IMR-90 (cell line): ENCODE results near the gene LAMA2. TPM values are rescaled to one million over a fixed set of nuclear protein-coding genes. Genes with fewer than 3 reads are reported as not detected.

Experiments used
- ATAC-seq: fragments of 200-7000 bp; cut with Tn5 transposase; 2 replicates; pipeline ENCODE4 v1.9.1; 2020; ENCODE audit warnings: low read depth, mild to moderate bottlenecking, moderate library complexity
- BruUV-seq: library from RNA; stranded (reverse); fragments of 400-500 nt; replicated peaks from 2 replicates; lab custom pipeline; 2021; lab: Mats Ljungman, UMichigan
- CTCF ChIA-PET: fragments of 300-600 bp; formaldehyde crosslinking; extraction: SDS; loops from one replicate; lab custom pipeline; 2021; ENCODE audit warnings: antibody characterized with exemption; lab: Yijun Ruan, JAX
- POLR2A ChIA-PET: fragments of 300-600 bp; sonication (Branson Sonifier 250); formaldehyde crosslinking; loops from one replicate; lab custom pipeline; 2022; ENCODE audit warnings: antibody characterized with exemption; ENCODE audit not compliant: unreplicated experiment; lab: Charles Lee
- DNase-seq: peaks from one replicate; pipeline ENCODE4 v3.0.0; 2013
- H2AFZ ChIP-seq: replicated peaks from 2 replicates; pipeline ENCODE3; 2013; ENCODE audit warnings: low read length, mild to moderate bottlenecking; ENCODE audit not compliant: poor library complexity
- H2AK5ac ChIP-seq: 2 replicates; pipeline ENCODE4 v1.6.1; 2013; ENCODE audit warnings: low read depth, low read length, inconsistent platforms
- H2AK9ac ChIP-seq: replicated peaks from 2 replicates; pipeline ENCODE3; 2013; ENCODE audit warnings: mild to moderate bottlenecking, low read depth, low read length, moderate library complexity; ENCODE audit not compliant: poor library complexity
- H2BK120ac ChIP-seq: 2 replicates; pipeline ENCODE4 v1.6.1; 2013; ENCODE audit warnings: low read depth, low read length, inconsistent platforms
- H2BK15ac ChIP-seq: 3 replicates; pipeline ENCODE4 v1.6.1; 2013; ENCODE audit warnings: low read depth, low read length, inconsistent platforms
- H2BK20ac ChIP-seq: 2 replicates; pipeline ENCODE4 v1.6.1; 2013; ENCODE audit warnings: low read depth, mild to moderate bottlenecking, inconsistent platforms, low read length, moderate library complexity
- H2BK5ac ChIP-seq: 2 replicates; pipeline ENCODE4 v1.6.1; 2013; ENCODE audit warnings: mild to moderate bottlenecking, low read depth, low read length, inconsistent platforms; ENCODE audit not compliant: poor library complexity, severe bottlenecking
- H3K14ac ChIP-seq: replicated peaks from 2 replicates; pipeline ENCODE4 v1.6.1; 2013; ENCODE audit warnings: low read depth, low read length, inconsistent platforms
- H3K18ac ChIP-seq: 2 replicates; pipeline ENCODE4 v1.6.1; 2013; ENCODE audit warnings: low read depth, low read length, control low read depth
- H3K23ac ChIP-seq: 2 replicates; pipeline ENCODE4 v1.6.1; 2013; ENCODE audit warnings: low read depth, low read length, inconsistent platforms
- H3K27ac ChIP-seq: 2 replicates; pipeline ENCODE4 v1.5.1; 2013; ENCODE audit warnings: mild to moderate bottlenecking, control low read depth, low read length; ENCODE audit not compliant: insufficient read depth
- H3K27me3 ChIP-seq: 2 replicates; pipeline ENCODE4 v1.6.1; 2013; ENCODE audit warnings: low read length; ENCODE audit not compliant: control insufficient read depth, insufficient read depth
- H3K36me3 ChIP-seq: 2 replicates; pipeline ENCODE4 v1.6.1; 2013; ENCODE audit warnings: low read length, mixed read lengths; ENCODE audit not compliant: control insufficient read depth, insufficient read depth
- H3K4ac ChIP-seq: 2 replicates; pipeline ENCODE4 v1.6.1; 2013; ENCODE audit warnings: low read depth, low read length, inconsistent platforms
- H3K4me1 ChIP-seq: 2 replicates; pipeline ENCODE4 v1.6.1; 2013; ENCODE audit warnings: low read length, mixed read lengths; ENCODE audit not compliant: control insufficient read depth, insufficient read depth
- H3K4me2 ChIP-seq: 2 replicates; pipeline ENCODE4 v1.6.1; 2013; ENCODE audit warnings: low read depth, mild to moderate bottlenecking, control low read depth, low read length, moderate library complexity
- H3K4me3 ChIP-seq: 2 replicates; pipeline ENCODE4 v1.5.1; 2013; ENCODE audit warnings: low read depth, mild to moderate bottlenecking, control low read depth, low read length, moderate library complexity; ENCODE audit not compliant: insufficient read depth
- H3K56ac ChIP-seq: 2 replicates; pipeline ENCODE4 v1.6.1; 2013; ENCODE audit warnings: low read length, inconsistent platforms; ENCODE audit not compliant: insufficient read depth; ENCODE audit errors: extremely low read depth
- H3K79me1 ChIP-seq, 2 experiments: 2 replicates each; pipeline ENCODE4 v1.6.1; 2013; ENCODE audit warnings: low read length in 2 of 2, inconsistent platforms in 1 of 2, low read depth in 1 of 2
- H3K9ac ChIP-seq: 2 replicates; pipeline ENCODE4 v1.6.1; 2013; ENCODE audit warnings: low read depth, low read length, control low read depth
- H3K9me1 ChIP-seq: 2 replicates; pipeline ENCODE4 v1.6.1; 2013; ENCODE audit warnings: low read length, inconsistent platforms; ENCODE audit not compliant: insufficient read depth
- H3K9me3 ChIP-seq: 2 replicates; pipeline ENCODE4 v1.6.1; 2013; ENCODE audit warnings: low read length; ENCODE audit not compliant: control insufficient read depth, insufficient read depth
- H4K20me1 ChIP-seq: 2 replicates; pipeline ENCODE4 v1.6.1; 2013; ENCODE audit warnings: low read length, inconsistent platforms; ENCODE audit not compliant: insufficient read depth
- H4K5ac ChIP-seq: 2 replicates; pipeline ENCODE4 v1.6.1; 2013; ENCODE audit warnings: mild to moderate bottlenecking, low read depth, low read length, control low read depth
- H4K8ac ChIP-seq, 2 experiments: 2 replicates each; pipeline ENCODE4 v1.6.1; 2013; ENCODE audit warnings: low read depth in 2 of 2, low read length in 2 of 2, control low read depth in 1 of 2, inconsistent platforms in 1 of 2
- H4K91ac ChIP-seq: 2 replicates; pipeline ENCODE4 v1.6.1; 2013; ENCODE audit warnings: low read depth, low read length, inconsistent platforms; ENCODE audit not compliant: insufficient read depth
- MAFK ChIP-seq: IDR thresholded peaks from 2 replicates; pipeline ENCODE4 v1.6.1; 2012; ENCODE audit warnings: low read depth, low read length, improper control_type of control experiment
- RFX5 ChIP-seq: IDR thresholded peaks from 2 replicates; pipeline ENCODE4 v1.8.0; 2012; ENCODE audit warnings: low read depth, mild to moderate bottlenecking, low read length, moderate library complexity
- WGBS, 2 experiments: methylation state at CpG; one replicate each; pipeline versions ENCODE4 v1.1.5 to v1.1.7; 2013; ENCODE audit warnings: missing lambda C conversion rate in 2 of 2; ENCODE audit not compliant: insufficient read length in 1 of 2; ENCODE audit errors: extremely low coverage in 2 of 2; 5-methylcytosine and 5-hydroxymethylcytosine counted together
- dilution Hi-C: fragments of 300-500 bp; cut with HindIII; formaldehyde crosslinking; loops from one replicate; pipeline ENCODE4 v1.14.3; 2018; ENCODE audit warnings: low sequenced_read_pairs; ENCODE audit not compliant: unreplicated experiment
- in situ Hi-C: fragments of 300-500 bp; cut with MboI; formaldehyde crosslinking; loops from 3 replicates; pipeline ENCODE4 v1.14.3; 2019; ENCODE audit warnings: low sequenced_read_pairs, inconsistent platforms, mixed read lengths
- intact Hi-C: fragments of 100-400 bp; cut with micrococcal nuclease; formaldehyde crosslinking; loops from 2 replicates; pipeline ENCODE4 v1.10.0; 2022
- polyA plus RNA-seq, 3 experiments: library from polyadenylated mRNA; depleted of rRNA; stranded (reverse); fragments of >200 nt; gene quantifications; 2 replicates each; pipeline ENCODE4 v1.2.3, GENCODE V29; 2012; ENCODE audit warnings: low replicate concordance in 1 of 3
- total RNA-seq: library from RNA; depleted of rRNA; stranded (reverse); fragments of >200 nt; gene quantifications from 2 replicates; pipeline ENCODE4 v1.2.3, GENCODE V29; 2012

LAMA2 gene
- total and polyA plus RNA-seq, 2 of the 4 experiments (the other 2 are of a cell fraction), result 9.9 to 13.3 TPM

DNA sequence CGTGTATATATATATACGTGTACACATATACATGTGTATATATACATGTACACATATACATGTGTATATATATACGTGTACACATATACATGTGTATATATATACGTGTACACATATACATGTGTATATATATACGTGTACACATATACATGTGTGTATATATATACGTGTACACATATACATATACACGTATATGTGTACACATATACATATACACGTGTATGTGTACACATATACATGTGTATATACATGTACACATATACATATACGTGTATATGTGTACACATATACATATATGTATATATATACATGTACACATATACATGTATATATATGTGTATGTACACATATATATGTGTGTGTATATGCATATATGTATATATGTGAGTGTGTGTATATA, 317.2 kb downstream of the LAMA2 start:
- Histone ChIP-seq H2BK20ac (no peak overlapping the region), H3K23ac (no peak overlapping the region), H3K27me3 (no peaks in the 10 kb centered on the region), H2AFZ (no peak overlapping the region), H4K91ac (no peak overlapping the region), H4K8ac (no peak overlapping the region), H3K4me2 (no peak overlapping the region), H4K20me1 (no peaks in the 10 kb centered on the region), H2AK5ac (no peak overlapping the region), H2BK15ac (no peak overlapping the region), H3K9ac (no peak overlapping the region), H4K5ac (no peak overlapping the region), H3K4me3 (no peak overlapping the region), H2AK9ac (no peak overlapping the region), H3K4me1 (no peaks in the 10 kb centered on the region; the same call in 1 of the 2 replicates), H3K36me3 (no peaks in the 10 kb centered on the region), H3K4ac (no peak overlapping the region), H3K9me3 (no peaks in the 10 kb centered on the region), H3K56ac (no peak overlapping the region), H3K27ac (no peak overlapping the region), H3K14ac (no peak overlapping the region), H2BK5ac (no peak overlapping the region), H3K9me1 (no peaks in the 10 kb centered on the region), H3K79me1 (no peaks in the 10 kb centered on the region), H2BK120ac (no peak overlapping the region), H3K18ac (no peak overlapping the region)
- ChIA-PET POLR2A (no interaction called here), CTCF (no interaction called here)
- intact Hi-C loops, result no loop called here
- no TSS peak for BruUV-seq
- TF ChIP-seq MAFK (no peak), RFX5 (no peak)
- dilution Hi-C loops, result no loop called here
- in situ Hi-C loops, result no loop called here
- ATAC-seq (no peak), DNase-seq (no peak)
- no CpG with 5 or more reads among the region's 9 CpGs for WGBS, 2 experiments
